NCI-H2081 (cell line): ENCODE measurements around the gene NAT9.

Experiments used
- DNase-seq, 2 experiments: peaks; one replicate each; lab custom pipeline; 2025; lab: John Stamatoyannopoulos, UW

NAT9 gene

DNA sequence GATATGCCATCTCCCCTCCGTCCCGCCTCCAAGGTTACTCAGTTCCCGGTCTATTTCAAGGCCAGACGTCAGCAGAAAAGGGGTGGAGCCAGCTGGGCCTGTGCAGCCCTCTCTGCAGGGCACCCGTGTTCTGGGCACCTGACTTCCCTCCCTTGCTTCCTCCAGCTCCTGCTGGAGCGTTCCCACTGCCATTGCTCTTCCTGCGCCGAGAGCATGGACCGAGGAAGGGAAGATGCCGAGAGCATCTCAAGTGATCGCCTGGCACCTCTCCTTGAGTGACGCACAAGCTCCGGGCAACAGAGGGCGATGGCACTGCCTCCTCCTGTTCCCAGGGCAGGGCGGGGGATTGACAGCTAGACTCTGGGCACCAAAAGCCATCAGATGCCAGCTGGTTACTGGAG is 29.4 kb upstream of the NAT9 start:
- no peak for DNase-seq

DNA sequence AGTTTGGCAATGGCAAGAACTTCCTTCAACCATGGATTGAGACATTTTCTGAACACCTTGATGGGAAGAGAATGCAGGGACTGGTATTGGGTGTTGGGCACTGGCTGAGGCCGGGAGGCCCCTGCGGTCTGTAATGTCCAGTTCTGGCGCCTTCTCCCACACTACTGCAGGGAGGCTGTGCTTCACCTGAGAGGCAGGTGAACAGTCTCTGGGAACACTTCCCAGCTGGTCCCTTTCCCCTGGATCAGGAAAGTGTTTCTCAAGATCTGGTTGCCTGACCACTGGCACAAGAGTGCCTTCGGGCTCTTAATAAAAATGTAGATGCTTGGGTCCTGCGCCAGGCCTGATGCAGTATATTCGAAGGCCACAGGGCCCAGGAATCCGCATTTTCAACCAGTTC is 28.5 kb upstream of the NAT9 start:
- DNase-seq, result no peak

DNA sequence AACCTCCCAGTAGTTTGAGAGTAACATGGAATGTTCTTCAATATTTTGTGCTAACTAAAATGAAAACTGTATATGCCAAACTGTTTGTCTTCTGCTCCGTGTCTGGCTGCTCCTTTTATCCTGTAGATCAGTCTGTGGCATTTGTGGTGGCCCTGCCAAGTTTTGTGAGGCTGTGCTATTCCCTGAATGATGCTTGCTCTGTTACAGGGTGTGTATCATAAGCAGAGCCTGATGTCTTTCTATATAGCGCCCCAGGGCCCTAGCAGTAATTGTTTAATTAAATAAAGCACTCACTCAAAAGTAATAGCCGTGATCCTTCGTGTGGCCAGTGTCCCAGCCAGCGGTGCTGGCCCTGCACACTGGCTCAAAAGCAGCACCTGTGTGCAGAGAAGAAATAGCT is 27.8 kb upstream of the NAT9 start:
- DNase-seq, result peak in 1 of 2 experiments; percentile 29

DNA sequence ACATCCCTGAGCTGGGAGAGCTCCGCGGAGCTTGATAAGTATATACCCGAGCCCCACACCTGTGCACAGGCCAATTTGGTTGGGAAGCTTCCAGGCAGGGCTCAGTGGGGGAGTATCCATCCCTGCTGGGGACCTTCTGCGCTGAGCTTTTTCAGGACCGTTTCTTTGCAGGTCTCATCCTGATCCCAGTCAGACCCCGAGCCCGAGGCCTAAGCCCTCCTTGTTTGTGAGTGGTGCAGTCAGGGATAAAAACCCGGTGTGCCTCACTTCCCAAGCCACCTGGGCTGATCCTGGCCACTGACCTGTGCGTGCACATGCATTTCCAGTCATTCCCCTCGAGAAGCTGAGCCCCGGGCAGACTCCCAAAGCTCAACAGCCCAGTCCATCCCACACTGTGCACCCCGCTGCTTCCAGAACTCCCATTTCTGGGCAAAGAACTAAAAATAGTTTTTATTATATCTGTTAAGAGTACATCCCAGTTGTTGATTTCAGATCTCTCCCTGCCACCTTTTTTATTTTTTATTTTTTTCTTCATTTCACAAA is 27.3 kb upstream of the NAT9 start:
- peak in 1 of 2 experiments; percentile 32 for DNase-seq

DNA sequence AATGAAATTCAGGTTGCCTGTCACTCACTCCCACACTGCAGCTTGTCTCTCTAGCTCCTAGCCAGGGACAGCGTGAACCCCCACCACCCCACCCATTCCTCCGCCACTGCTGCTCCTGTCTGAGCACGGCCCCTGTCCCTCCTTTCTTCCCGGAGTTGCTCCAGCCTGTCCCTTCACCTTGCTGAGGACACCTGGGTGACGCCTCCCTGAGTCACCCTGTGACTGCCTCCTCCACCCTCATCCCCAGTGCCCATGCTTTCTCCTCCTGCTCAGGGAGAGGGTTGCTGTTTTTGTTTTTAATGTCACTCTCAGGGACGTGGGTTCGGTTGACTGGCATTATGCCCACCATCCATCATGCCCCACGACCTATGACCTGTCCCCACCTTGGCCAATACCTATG is 25.8 kb upstream of the NAT9 start:
- DNase-seq, result no peak

DNA sequence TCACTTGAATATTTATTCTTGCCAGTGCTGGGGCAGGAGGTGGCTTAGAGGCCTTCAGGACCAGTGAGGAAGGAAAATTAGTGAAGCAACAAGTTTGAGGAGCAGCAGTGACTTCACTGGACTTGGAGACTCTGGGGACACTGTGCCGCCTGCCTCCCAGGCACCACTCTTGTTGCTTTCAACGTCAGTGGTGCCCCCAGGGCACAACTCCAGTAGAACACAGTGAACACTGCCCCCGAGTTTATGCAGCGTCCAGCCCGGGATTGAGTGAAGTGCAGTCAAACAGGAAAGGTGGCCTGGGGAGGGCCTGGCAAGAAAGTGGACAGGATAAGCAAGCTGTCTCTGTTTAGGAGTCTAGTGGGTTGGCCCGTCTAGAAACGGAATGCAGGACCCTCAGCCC is 24.4 kb upstream of the NAT9 start:
- DNase-seq, result no peak

DNA sequence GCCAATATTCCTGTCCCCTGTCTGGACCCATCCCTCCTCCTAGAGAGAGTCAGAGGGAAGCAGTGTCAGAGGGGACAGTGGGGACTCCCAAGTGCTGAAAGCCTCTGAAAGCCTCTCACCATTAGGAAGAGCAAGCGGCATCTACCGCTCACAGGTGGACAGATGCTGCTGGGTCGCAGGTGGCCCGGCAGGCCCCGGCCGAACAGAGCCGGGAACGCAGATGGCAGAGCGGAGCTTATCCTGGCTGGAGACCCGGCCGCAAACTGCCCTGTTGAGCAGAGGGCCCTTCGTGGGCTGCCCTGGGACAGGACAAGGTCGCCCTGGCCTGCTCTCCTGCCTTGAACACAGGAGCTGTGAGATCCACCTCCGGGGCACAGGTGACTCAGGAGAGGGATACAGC is 23.0 kb upstream of the NAT9 start:
- no peak for DNase-seq

DNA sequence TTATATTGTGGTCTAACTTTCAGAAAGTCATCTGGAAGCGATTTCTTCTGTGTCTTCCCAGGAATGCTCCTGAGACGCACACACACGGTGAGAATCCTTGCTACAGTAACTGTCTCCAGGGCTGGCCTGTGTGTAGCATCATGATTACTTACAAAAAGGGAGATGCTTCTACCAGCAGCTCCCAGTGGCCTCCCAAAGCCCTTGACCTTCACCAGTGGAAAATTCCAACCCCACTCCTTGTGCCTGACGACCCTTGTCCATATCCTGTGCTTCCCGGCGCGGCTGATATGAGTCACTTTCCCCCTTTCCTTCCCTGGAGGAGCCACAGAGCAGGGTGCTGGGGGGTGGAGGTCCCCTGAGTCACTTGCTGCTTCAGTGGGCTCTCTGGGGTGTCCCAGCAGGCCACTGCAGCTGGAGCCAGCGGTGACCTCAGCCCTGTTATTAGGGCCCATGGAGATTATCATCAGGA is 22.1 kb upstream of the NAT9 start:
- DNase-seq, result no peak

DNA sequence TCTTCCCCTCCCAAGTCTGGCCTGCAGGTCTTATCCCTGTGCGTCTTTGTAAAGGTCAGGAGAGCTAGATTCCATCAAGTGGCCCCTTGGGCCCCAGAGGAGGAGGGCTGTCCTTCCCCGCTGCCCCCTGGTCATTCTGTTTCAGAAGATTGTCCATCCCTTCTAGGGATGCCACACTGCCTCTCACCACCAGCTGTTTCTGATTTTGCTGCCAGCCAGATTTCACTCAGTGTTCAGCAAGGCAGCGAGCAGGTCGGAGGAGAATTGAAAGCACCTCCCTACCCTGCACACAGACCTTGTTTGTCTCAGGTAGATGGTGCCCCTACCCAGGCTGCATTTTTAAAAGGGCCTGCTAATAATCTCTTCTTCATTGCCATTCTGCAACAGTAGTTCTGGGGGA is 21.7 kb upstream of the NAT9 start:
- DNase-seq, result no peak

DNA sequence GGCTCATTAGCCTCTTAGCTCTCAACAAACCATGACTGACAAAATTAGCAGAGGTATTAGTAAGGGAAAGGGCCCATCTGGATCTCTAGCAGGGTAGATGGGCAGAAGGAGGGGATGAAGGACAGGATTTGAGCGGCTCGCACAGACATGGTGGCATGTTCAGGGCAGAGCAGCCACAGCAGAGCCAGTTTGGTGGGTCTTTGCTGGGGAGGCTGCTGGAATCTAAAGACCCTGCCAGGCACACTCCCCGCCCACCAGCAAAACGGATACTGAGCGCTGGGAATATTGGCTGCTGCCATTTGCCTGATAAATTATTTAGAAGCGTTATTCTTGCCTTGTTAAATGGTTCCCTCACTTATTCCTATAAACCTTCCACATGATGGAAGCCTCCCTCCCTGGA is 20.7 kb upstream of the NAT9 start:
- no peak for DNase-seq

DNA sequence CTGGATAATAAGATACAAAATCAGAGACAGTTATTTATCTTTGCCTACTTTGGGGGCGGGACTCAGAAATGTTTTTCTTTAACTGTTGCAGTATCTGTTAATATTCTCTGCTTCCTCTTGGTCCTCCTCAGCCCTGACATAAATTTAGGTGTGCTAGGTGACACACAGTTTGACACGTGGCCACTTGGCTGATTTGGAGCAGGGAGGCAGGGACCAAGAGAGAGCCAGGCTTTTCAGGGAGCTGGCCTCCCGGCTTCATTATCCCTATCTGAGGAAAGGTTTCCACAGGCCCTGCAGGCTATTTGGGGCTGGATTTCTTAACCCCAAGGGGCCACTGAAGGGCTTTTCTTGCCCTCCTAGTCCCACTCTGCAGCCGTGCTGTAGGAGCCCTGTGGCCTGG is 20.1 kb upstream of the NAT9 start:
- DNase-seq, result no peak

DNA sequence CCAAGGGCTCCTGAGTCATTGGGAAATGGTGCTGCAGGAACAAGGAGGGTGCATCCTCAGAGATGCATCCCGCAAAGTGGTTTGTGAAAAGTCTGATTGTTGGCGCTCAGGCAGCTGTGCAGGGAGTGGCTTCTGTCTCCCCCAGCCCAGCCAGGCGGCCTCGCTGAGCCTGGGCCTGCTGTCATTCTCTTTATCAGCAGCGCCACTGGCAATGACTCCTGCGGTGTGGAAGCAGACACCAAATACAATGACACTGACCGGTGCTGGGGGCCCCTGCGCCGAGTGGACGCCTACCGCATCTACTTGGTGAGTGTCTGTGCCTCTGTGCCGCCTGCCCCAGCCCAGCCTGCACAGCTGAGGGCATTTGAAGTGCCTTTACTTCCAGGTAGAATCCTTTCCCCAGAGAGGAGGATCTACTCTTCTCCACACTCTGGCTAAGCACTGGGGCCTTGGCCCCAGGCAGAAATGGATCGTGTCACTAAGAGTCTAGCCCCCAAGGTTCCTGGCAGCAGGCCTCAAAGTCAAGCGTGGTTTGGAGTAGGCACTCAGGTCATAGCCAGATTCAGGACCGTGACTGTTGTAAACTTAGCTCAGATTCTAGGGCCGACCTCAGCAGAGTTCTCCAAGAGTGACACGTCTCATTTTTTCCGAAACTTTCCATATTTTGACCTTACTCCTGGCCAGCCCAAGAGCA is 19.3 kb upstream of the NAT9 start:
- DNase-seq, result no peak

DNA sequence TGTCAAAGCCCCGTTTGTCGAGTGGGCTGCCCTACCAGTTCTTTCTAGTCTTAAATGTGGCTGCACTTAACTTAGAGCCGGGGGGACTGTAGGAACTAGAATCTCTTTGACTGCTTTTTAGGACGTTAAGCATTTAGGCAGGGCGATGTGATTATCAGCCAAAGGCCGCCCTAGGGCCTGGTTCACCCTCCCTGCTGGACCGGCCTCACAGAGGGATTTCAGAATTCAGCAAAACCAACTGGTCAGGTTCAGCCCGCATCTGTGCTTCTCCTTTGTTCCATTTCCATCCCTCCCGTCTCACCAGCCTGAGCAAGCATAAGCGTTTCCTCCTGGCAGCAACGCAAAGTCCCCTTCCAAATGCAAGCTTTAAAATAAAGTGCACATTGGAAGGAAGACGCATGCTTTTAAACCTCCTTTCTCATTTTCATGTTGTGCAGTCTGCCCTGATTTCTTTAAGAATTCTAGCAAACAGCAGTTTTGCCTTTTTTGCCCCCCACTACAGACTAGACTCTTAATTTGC is 16.5 kb upstream of the NAT9 start:
- DNase-seq, result no peak

DNA sequence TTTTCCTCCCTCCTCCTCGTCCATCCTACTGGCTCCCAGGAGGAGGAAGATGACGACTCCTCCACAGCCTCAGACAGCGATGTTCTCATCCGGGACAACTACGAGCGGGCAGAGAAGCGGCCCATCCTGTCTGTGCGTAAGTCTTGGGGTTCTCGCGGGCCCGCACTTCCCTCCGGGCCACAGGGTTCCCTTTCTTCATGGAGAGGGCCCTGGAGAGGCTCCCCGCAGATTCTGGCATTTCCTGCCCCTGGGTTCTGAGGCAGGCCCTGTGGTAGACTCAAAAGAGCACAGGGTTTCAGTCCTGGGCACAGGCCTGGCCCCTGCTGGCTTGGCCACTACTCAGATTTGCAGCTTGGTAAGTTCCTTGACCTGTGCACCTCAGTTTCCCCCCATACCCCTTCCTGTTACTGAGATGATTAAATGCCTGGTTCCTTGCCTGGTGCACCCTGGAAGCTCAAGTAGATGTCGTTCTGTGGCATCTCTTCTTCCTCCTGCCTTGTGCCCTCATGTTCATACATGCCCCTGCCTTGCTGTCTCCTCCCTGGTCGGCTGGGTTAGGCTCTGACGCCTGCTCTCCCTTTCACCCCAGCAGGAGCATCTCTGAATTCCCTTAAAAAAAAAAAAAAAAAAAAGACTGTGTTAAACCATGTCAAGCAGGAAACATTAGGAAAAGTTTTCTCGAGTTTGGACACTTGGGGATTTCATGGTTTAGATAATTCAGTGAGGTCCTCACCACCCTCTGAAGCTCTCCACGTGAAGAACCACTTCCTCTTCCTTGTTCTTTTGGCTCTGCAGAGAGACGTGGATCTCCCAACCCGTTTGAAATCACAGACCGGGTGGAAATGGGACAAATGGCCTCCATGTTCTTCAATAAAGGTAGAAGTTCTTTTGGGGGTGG is 14.3 kb upstream of the NAT9 start:
- no peak for DNase-seq

DNA sequence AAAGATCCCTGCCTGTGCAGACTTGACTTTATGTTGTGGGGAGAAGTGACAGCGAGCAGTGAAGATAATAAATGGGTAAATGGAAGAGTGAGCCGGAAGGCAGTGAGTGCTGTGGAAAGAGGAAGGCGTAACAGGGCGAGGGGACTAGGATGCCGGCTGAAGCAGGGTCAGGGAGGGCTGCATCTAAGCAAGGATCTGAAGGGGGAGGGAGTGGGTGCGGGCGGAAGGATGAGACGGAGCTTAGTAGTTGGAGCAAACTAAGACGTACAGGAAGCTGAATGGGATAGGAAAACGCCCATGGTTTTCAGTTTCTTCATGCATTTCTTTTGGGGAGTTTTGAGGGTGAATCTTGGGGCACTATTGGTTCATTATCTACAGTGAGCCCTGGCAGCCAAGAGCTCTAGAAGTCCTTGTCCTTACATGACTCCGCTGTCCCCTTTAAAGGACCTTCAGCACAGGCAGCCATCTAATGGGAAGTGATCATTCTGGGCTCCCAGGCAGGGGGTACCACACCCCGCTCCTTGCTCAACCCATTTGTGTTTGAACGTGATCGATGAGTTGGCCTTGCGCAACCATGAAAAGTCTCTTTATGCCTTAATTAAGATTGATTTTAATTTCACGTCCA is 10.4 kb upstream of the NAT9 start:
- DNase-seq, result no peak

DNA sequence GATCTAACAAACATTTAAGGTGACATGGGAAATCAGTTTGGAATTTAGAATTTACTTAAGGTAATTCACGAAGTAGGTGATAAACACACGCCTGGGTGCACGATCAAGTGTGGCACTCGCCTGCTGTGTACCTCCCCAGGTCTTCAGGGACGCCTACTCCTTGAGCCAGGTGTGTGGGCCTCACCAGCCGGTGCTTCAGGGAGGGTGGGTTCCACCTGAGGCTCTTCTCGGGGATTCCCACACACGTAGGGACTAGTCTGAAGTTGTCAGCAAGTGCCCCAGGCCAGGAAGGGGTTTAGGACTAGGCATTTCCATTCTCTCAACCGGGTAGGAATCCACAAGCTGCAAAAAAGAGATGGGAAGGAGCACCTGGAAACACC is 9.8 kb upstream of the NAT9 start:
- DNase-seq, result no peak

DNA sequence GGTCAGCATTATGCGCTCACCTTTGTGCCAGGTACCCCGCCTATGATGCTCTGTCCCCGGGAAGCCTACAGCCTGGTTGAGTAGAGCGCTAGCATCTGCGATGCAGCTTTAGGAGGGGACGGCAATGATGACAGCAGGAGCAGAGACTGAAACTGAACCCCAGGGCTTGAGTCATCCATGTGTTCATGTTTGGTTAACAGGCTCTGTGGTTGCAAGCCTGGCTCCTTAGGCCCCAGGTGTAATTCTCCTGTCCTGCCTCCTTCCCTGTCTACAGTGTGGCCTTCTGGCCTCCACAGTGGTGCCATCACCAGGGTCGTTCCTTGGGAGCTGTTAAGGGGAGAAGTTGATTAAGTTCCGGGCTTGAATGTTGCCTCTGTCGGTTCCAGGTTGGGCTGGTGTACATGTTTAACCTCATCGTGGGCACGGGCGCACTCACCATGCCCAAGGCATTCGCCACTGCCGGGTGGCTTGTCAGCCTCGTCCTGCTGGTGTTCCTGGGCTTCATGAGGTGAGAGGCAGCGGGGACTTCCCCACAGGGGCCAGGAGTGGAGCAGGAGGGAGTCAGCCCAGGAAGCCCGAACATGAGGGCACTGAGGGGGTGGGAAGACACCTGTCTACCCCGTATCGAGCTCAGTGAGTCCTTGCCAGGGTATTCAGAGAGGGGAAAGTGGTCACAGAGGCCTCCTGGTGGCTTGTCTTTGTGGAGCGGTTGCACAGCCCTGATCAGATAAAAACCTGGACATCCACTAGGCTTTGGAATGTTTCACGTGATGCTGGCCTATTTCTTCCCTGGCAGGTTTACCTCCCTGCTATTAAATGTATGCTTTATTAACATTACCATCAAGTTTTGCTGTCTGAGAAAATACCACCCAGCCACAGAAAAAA is 9.2 kb upstream of the NAT9 start:
- no peak for DNase-seq

DNA sequence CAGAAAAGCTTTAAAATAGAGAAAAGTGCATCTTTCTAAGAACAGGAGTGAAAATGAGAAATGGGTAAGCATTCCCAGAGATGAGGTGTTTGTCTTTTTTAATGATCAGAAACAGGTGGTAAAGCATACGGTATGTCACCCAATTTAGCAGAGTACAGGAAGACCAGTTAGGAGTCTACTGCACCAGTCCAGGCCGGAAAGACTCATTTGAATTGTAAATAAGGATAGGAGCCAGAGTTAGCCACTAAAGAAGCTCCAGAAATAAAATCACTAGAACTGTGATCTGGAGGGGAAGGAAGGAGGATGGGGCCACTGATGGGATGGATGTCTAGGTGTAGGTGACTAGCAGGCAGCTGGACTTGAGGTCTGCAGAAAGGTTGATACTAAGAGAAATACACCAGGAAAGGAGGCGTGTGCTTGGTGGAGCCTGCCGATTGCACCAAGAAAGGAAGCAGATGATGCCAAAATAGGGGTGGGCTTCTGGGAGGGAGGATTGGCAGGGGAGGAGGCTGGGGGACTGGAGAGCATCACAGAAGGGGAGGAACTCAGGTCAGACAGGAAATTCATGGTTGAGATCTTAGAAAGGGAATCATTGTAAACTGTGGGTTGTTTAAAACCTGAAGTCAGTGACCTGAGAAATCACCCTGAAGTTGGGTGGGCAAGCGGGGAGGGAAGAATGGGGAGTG is 8.1 kb upstream of the NAT9 start:
- DNase-seq, result no peak

DNA sequence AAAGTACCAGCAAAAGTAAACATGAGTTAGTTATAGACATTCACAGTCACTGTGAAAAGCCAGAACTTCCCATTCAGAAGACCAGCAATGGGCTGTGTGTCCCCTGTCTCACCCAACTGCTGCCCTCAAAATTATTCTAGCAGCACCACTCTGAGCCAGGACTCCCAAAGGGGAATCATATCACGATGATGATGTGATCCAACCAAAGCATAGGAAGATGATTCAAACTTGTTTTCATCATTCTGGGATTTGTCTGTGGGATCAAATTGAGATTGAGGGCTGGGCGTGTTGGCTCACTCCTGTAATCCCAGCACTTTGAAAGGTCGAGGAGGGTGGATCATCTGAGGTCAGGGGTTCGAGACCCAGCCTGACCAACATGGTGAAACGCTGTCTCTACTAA is 6.4 kb upstream of the NAT9 start:
- no peak for DNase-seq

DNA sequence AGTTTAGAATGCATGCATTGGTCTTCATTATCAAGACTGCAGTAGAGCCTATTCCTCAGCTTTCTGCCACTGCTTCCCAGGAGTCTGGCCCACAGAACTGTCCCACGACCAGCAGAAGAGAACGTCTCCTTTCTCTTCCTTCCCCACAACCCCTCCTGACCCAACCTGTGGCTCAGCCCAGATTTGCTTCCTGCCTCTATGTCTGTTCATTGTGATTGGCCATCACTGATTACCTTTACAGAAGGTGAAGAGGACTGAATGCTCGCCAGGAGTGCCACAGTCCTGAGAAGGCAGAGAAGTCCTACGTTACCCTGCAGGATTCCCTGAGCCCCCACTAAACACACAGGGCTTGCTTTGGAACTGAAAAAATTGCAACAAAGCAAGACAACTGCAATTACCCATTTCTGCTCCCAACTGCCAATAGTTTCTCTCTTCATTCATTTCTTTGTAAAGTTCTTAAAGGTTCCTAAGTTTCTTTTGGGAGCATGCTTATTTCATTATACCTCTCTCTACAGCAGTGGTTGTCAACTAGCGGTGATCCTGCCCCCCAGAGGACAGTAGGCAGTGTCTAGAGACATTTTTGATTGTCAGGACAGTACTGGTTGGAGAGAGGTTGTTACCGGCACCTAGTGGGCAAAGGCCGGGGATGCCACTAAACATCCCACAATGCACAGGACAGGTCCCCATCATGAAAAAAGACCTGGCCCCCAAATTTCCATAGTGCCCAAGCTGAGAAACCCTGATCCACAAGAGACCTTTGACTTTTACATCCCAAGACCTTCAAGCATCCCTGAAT is 4.5 kb upstream of the NAT9 start:
- DNase-seq, result no peak
